PC-9 (cell line): ENCODE data around the gene SYT1. TPM values are rescaled to one million over a fixed set of nuclear protein-coding genes. Genes with fewer than 3 reads are reported as not detected.

Experiments used
- BruUV-seq: library from RNA; stranded (reverse); fragments of 400-500 nt; replicated peaks from 2 replicates; lab custom pipeline; 2021; lab: Mats Ljungman, UMichigan
- CTCF ChIA-PET: fragments of 300-600 bp; sonication (Branson Sonifier 250); formaldehyde crosslinking; loops from one replicate; lab custom pipeline; 2022; ENCODE audit warnings: antibody characterized with exemption; lab: Charles Lee
- POLR2A ChIA-PET: fragments of 300-600 bp; sonication (Branson Sonifier 250); formaldehyde crosslinking; loops from one replicate; lab custom pipeline; 2022; ENCODE audit warnings: antibody characterized with exemption; ENCODE audit not compliant: unreplicated experiment; lab: Charles Lee
- DNase-seq, 2 experiments: peaks; one replicate each; pipeline versions ENCODE4 v3.0.0 to v3.0.0-alpha.2; 2015 to 2022; ENCODE audit warnings: mixed read lengths in 1 of 2
- H2AFZ ChIP-seq: fragments of 200-600 bp; sonication (generic); 2 replicates; pipeline ENCODE4 v1.8.1; 2017; ENCODE audit warnings: antibody characterized with exemption
- H3F3A ChIP-seq: fragments of 200-600 bp; sonication (generic); 2 replicates; pipeline ENCODE4 v1.8.1; 2017; ENCODE audit warnings: antibody characterized with exemption, mild to moderate bottlenecking, low read depth; ENCODE audit not compliant: insufficient read depth
- H3K27ac ChIP-seq: fragments of 200-600 bp; sonication (generic); 2 replicates; pipeline ENCODE4 v1.6.1; 2016; ENCODE audit warnings: mixed run types
- H3K27me3 ChIP-seq: fragments of 200-600 bp; sonication (generic); 2 replicates; pipeline ENCODE4 v1.6.1; 2016; ENCODE audit warnings: low read depth, mixed run types; ENCODE audit not compliant: insufficient read depth
- H3K36me3 ChIP-seq: fragments of 200-600 bp; sonication (generic); 2 replicates; pipeline ENCODE4 v1.6.1; 2016; ENCODE audit warnings: low read depth, mixed run types
- H3K4me1 ChIP-seq: fragments of 200-600 bp; sonication (generic); replicated peaks from 2 replicates; pipeline ENCODE4 v1.6.1; 2016; ENCODE audit warnings: mixed run types; ENCODE audit not compliant: insufficient read depth
- H3K4me2 ChIP-seq: fragments of 200-600 bp; sonication (generic); 2 replicates; pipeline ENCODE4 v1.6.1; 2017; ENCODE audit warnings: mixed run types
- H3K4me3 ChIP-seq: fragments of 200-600 bp; sonication (generic); 2 replicates; pipeline ENCODE4 v1.6.1; 2016; ENCODE audit warnings: mixed run types
- H3K79me2 ChIP-seq: fragments of 200-600 bp; sonication (generic); 2 replicates; pipeline ENCODE4 v1.6.1; 2017; ENCODE audit warnings: low read depth, mixed run types
- H3K9me2 ChIP-seq: fragments of 200-600 bp; sonication (generic); 2 replicates; pipeline ENCODE4 v1.8.1; 2017; ENCODE audit warnings: mild to moderate bottlenecking; ENCODE audit not compliant: insufficient read depth
- H3K9me3 ChIP-seq: fragments of 200-600 bp; sonication (generic); 2 replicates; pipeline ENCODE4 v1.8.1; 2016; ENCODE audit warnings: low read depth; ENCODE audit not compliant: insufficient read depth
- H4K20me1 ChIP-seq: fragments of 200-600 bp; sonication (generic); 2 replicates; pipeline ENCODE4 v1.8.1; 2017; ENCODE audit not compliant: insufficient read depth
- EZH2 ChIP-seq: fragments of 200-600 bp; sonication (generic); IDR thresholded peaks from 2 replicates; pipeline ENCODE4 v1.8.0; 2017; ENCODE audit warnings: antibody characterized with exemption, low read depth
- intact Hi-C: fragments of 100-400 bp; cut with micrococcal nuclease; formaldehyde crosslinking; loops from one replicate; pipeline ENCODE4 v1.10.0; 2022; ENCODE audit not compliant: unreplicated experiment
- total RNA-seq: library from RNA; stranded (reverse); gene quantifications from 2 replicates; pipeline ENCODE4 v1.2.3, GENCODE V29; 2021
- TF ChIP-seq, protein P1 (sequence below): fragments of 200-600 bp; sonication (generic); conservative IDR thresholded peaks from 2 replicates; pipeline ENCODE4 v1.6.1; 2017; ENCODE audit warnings: mixed run types, antibody characterized with exemption, mild to moderate bottlenecking, moderate library complexity

Gene SYT1
- total RNA-seq, 1 experiment from 2014 or later, result 1.2 TPM

DNA sequence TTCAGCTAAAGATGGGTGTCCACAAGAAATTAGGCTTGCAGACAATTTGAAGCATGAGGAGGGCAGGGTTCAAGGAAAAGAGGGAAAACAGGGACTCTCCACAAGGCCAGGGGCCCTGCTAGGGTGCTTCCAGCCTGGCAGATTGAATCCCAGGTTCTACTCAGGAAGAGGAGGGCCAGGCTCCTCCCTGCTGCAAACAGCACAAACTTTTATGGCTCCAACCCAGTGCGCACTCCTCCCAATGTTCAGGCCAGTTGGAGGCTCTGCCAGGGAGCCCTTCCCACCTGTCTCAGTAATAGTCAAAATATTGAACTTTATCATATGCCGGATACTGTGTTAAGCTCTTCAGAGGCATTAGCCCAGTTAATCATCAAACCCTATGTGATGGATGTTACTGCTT, 244.4 kb downstream of the SYT1 start:
- DNase-seq, result no peak
- Histone ChIP-seq H3K4me2 (no peak overlapping the region), H3K4me1 (no peaks in the 10 kb centered on the region), H3K27ac (no peak overlapping the region), H3K79me2 (no peaks in the 10 kb centered on the region), H3K36me3 (no peaks in the 10 kb centered on the region), H3F3A (no peaks in the 10 kb centered on the region), H3K4me3 (no peak overlapping the region), H2AFZ (no peak overlapping the region), H3K27me3 (no peaks in the 10 kb centered on the region), H3K9me3 (no peaks in the 10 kb centered on the region), H4K20me1 (no peaks in the 10 kb centered on the region), H3K9me2 (no peaks in the 10 kb centered on the region)
- intact Hi-C loops, result no loop called here
- ChIA-PET CTCF (no interaction called here), POLR2A (no interaction called here)
- TF ChIP-seq, protein P1, sequence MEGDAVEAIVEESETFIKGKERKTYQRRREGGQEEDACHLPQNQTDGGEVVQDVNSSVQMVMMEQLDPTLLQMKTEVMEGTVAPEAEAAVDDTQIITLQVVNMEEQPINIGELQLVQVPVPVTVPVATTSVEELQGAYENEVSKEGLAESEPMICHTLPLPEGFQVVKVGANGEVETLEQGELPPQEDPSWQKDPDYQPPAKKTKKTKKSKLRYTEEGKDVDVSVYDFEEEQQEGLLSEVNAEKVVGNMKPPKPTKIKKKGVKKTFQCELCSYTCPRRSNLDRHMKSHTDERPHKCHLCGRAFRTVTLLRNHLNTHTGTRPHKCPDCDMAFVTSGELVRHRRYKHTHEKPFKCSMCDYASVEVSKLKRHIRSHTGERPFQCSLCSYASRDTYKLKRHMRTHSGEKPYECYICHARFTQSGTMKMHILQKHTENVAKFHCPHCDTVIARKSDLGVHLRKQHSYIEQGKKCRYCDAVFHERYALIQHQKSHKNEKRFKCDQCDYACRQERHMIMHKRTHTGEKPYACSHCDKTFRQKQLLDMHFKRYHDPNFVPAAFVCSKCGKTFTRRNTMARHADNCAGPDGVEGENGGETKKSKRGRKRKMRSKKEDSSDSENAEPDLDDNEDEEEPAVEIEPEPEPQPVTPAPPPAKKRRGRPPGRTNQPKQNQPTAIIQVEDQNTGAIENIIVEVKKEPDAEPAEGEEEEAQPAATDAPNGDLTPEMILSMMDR, result no peak
- TF ChIP-seq EZH2, result no peak
- no TSS peak for BruUV-seq

DNA sequence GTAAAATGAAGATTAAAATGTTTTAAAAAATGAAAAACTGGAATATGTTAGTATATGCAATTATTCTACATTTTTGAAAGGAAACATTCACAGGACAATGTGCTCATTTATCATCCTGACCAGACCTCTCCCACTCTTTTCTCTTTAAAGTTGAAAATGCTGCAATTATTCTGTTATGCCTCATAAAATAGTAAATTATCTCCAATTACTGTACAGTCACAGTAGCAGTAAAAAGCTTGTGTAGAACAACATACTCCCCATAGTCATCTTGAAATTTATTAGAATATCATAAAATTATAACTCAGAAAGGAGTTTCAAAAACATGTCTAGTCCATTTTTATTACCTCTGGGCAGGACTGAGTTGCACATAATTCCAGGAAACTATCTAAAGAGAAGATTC, 250.3 kb downstream of the SYT1 start:
- no TSS peak for BruUV-seq
- intact Hi-C loops, result no loop called here
- H3K27me3 ChIP-seq, result no peaks in the 10 kb centered on the region
- H3K27ac ChIP-seq, result no peak overlapping the region
- ChIA-PET POLR2A (no interaction called here), CTCF (no interaction called here)
- no peaks in the 10 kb centered on the region for H3K9me3 ChIP-seq
- H3F3A ChIP-seq, result no peaks in the 10 kb centered on the region
- H4K20me1 ChIP-seq, result no peaks in the 10 kb centered on the region
- H2AFZ ChIP-seq, result no peak overlapping the region
- DNase-seq, result no peak
- no peaks in the 10 kb centered on the region for H3K79me2 ChIP-seq
- no peaks in the 10 kb centered on the region for H3K36me3 ChIP-seq
- H3K4me2 ChIP-seq, result no peak overlapping the region
- no peak overlapping the region for H3K4me3 ChIP-seq
- no peak for TF ChIP-seq EZH2
- TF ChIP-seq, protein P1, result no peak
- H3K9me2 ChIP-seq, result no peaks in the 10 kb centered on the region; the same call in 1 of the 2 replicates
- H3K4me1 ChIP-seq, result no peaks in the 10 kb centered on the region

- intact Hi-C loops, result no loop called here
- no peaks in the 10 kb centered on the region for H4K20me1 ChIP-seq
- H2AFZ ChIP-seq, result no peak overlapping the region
- H3K9me2 ChIP-seq, result no peaks in the 10 kb centered on the region; the same call in 1 of the 2 replicates
- no peaks in the 10 kb centered on the region for H3K9me3 ChIP-seq
- no peak overlapping the region for H3K27ac ChIP-seq
- H3K27me3 ChIP-seq, result no peaks in the 10 kb centered on the region
- TF ChIP-seq EZH2, result no peak
- TF ChIP-seq, protein P1, result no peak
- BruUV-seq, result no TSS peak
- H3K4me3 ChIP-seq, result no peak overlapping the region
- ChIA-PET CTCF (no interaction called here), POLR2A (no interaction called here)
- DNase-seq, result no peak
- H3K36me3 ChIP-seq, result no peaks in the 10 kb centered on the region
- no peak overlapping the region for H3K4me2 ChIP-seq
- H3F3A ChIP-seq, result no peaks in the 10 kb centered on the region
- H3K79me2 ChIP-seq, result no peaks in the 10 kb centered on the region
- H3K4me1 ChIP-seq, result no peaks in the 10 kb centered on the region
Observed at GRCh38 chr12:79115743-79116142, 251.2 kb downstream of the SYT1 start.
